Mucosa of descending colon (tissue), 3 donors: ENCODE results near the gene SNTN. TPM values are rescaled to one million over a fixed set of nuclear protein-coding genes. Genes with fewer than 3 reads are reported as not detected.

Experiments
- ATAC-seq: fragments of 200-7000 bp; cut with Tn5 transposase; one replicate; pipeline ENCODE4 v1.9.1; 2020; ENCODE audit warnings: mild to moderate bottlenecking, moderate library complexity
- DNase-seq, 3 donors: peaks; one replicate each; pipeline ENCODE4 v3.0.0-alpha.2; 2020
- H3K36me3 ChIP-seq: fragments of 200-600 bp; one replicate; pipeline ENCODE4 v1.8.0; 2021; ENCODE audit warnings: low read depth, mild to moderate bottlenecking
- H3K4me1 ChIP-seq: fragments of 200-600 bp; one replicate; pipeline ENCODE4 v1.8.0; 2021; ENCODE audit warnings: low read depth, mild to moderate bottlenecking
- H3K4me3 ChIP-seq: fragments of 200-600 bp; one replicate; pipeline ENCODE4 v1.8.0; 2021; ENCODE audit warnings: mild to moderate bottlenecking
- H3K9me3 ChIP-seq: fragments of 200-600 bp; one replicate; pipeline ENCODE4 v1.8.0; 2021; ENCODE audit warnings: mild to moderate bottlenecking
- CTCF ChIP-seq: fragments of 200-600 bp; IDR thresholded peaks from one replicate; pipeline ENCODE4 v1.8.0; 2022; ENCODE audit warnings: antibody characterized with exemption, mild to moderate bottlenecking
- intact Hi-C, 2 donors: fragments of 100-400 bp; cut with DNase I in 1 of 2; cut with micrococcal nuclease in 1 of 2; formaldehyde crosslinking; loops; one replicate each; pipeline versions ENCODE4 v1.11.0 to v1.11.1; 2022; cut with DNase I, micrococcal nuclease
- long read RNA-seq, 2 donors: library from polyadenylated mRNA; unstranded; transcript quantifications; one replicate each; pipeline ENCODE4 v2.0.0, GENCODE V29; 2019 to 2021
- total RNA-seq, 3 donors: library from RNA; stranded (reverse); fragmentation: NEBNext Ultra II Directional in 2 of 3; extraction: Animal tissue kit (Norgen Biotek cat#: 25700) in 2 of 3; gene quantifications; one replicate each; pipeline versions ENCODE4 v1.2.1 to v1.2.4, GENCODE V29; 2021 to 2023
- donor health status: DM: no; HTN: no; CAD: no; lungs with moderate emphysema.
- donor health status: DM: no; HTN: no; CAD: no.
- donor health status: DM: no; HTN: yes; CAD: no.

The SNTN gene
- total RNA-seq: under 1 TPM in 1 of 3 donors, not detected in 2; 0.36 TPM
- long read RNA-seq, donor 1: 0 reads
- long read RNA-seq, donor 2: 0 reads

GRCh38 chr3:63652066-63652725 is at the start of gene SNTN:
TSS of gene SNTN (plus strand) at chr3:63652675. CDS start at chr3:63652688, 13 bp downstream.
- Histone ChIP-seq H3K36me3 (no peaks in the 10 kb centered on the region), H3K9me3 (no peaks in the 10 kb centered on the region), H3K4me3 (no peak within 1 kb of the TSS), H3K4me1 (no peaks in the 10 kb centered on the region)
- intact Hi-C loops: no loop called here
- no peak for DNase-seq
- no peak for TF ChIP-seq CTCF
- ATAC-seq: no peak

GRCh38 chr3:63607716-63608115 is 44.8 kb upstream of the SNTN start:
- DNase-seq: no peak
- no peaks in the 10 kb centered on the region for H3K4me1 ChIP-seq
- H3K4me3 ChIP-seq: no peak overlapping the region
- ATAC-seq: no peak
- H3K9me3 ChIP-seq: no peaks in the 10 kb centered on the region
- no peaks in the 10 kb centered on the region for H3K36me3 ChIP-seq
- TF ChIP-seq CTCF: no peak
- intact Hi-C loops: no loop called here

GRCh38 chr3:63609408-63609807 is 43.1 kb upstream of the SNTN start:
- intact Hi-C loops: no loop called here
- no peak for TF ChIP-seq CTCF
- H3K36me3 ChIP-seq: no peaks in the 10 kb centered on the region
- ATAC-seq: no peak
- no peaks in the 10 kb centered on the region for H3K4me1 ChIP-seq
- H3K9me3 ChIP-seq: no peaks in the 10 kb centered on the region
- no peak for DNase-seq
- H3K4me3 ChIP-seq: no peak overlapping the region

- ATAC-seq: no peak
- H3K4me3 ChIP-seq: no peak overlapping the region
- H3K4me1 ChIP-seq: no peaks in the 10 kb centered on the region
- H3K36me3 ChIP-seq: no peaks in the 10 kb centered on the region
- TF ChIP-seq CTCF: no peak
- H3K9me3 ChIP-seq: no peaks in the 10 kb centered on the region
- intact Hi-C loops: no loop called here
- no peak for DNase-seq
Observed at GRCh38 chr3:63609834-63610233, 42.6 kb upstream of the SNTN start.

- DNase-seq (no peak), ATAC-seq (no peak)
- Histone ChIP-seq H3K4me3 (no peak overlapping the region), H3K9me3 (no peaks in the 10 kb centered on the region), H3K36me3 (no peaks in the 10 kb centered on the region), H3K4me1 (no peaks in the 10 kb centered on the region)
- TF ChIP-seq CTCF: no peak
- intact Hi-C loops: no loop called here
Observed at GRCh38 chr3:63611382-63611781, 41.1 kb upstream of the SNTN start.

DNA sequence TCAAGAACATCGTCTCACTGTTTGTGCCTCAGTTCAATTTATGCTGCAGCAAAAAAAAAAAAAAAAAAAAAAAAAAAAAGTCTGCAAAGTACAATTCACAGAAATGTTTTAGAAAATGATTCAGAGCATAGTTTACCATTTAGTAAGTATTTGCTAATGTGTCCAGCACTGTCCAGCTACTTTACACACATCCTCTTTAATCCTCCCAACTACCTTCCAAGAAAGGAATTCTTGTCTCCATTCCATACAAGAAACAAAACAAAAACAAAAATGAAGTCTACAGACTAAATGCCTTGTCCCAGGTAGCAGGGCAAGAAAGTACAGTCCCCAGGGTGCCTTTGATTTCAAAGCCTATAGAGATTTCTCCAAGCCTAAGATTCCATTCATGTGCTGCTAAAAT is 38.9 kb upstream of the SNTN start:
- H3K36me3 ChIP-seq: no peaks in the 10 kb centered on the region
- no peaks in the 10 kb centered on the region for H3K9me3 ChIP-seq
- H3K4me3 ChIP-seq: no peak overlapping the region
- no peak for DNase-seq
- intact Hi-C loops: no loop called here
- no peaks in the 10 kb centered on the region for H3K4me1 ChIP-seq
- ATAC-seq: no peak
- TF ChIP-seq CTCF: no peak
